Activated T-helper 17 cell treated with anti-CD3 and anti-CD28 coated beads, Interleukin-2, amount 50 U/mL, for 72 hours (primary cell): ENCODE results near the gene DTNB. TPM values are rescaled to one million over a fixed set of nuclear protein-coding genes. Genes with fewer than 3 reads are reported as not detected.

Source experiments
- ATAC-seq: fragments of 150-1000 bp; cut with Tn5 transposase; replicated peaks from 2 replicates; pipeline ENCODE4 v1.10.0; 2021; ENCODE audit warnings: mild to moderate bottlenecking, moderate library complexity
- H3K27ac Mint-ChIP-seq: one replicate; pipeline ENCODE4 v1.8.0; 2022; ENCODE audit warnings: mixed read lengths
- H3K27me3 Mint-ChIP-seq: one replicate; pipeline ENCODE4 v1.8.0; 2022; ENCODE audit warnings: mixed read lengths
- H3K36me3 Mint-ChIP-seq: one replicate; pipeline ENCODE4 v1.8.0; 2022; ENCODE audit warnings: low read depth, mild to moderate bottlenecking, mixed read lengths
- H3K4me1 Mint-ChIP-seq: one replicate; pipeline ENCODE4 v1.8.0; 2022; ENCODE audit warnings: mixed read lengths
- H3K4me3 Mint-ChIP-seq: one replicate; pipeline ENCODE4 v1.8.0; 2022; ENCODE audit warnings: mild to moderate bottlenecking, mixed read lengths
- H3K9me3 Mint-ChIP-seq: one replicate; pipeline ENCODE4 v1.8.0; 2022; ENCODE audit warnings: mixed read lengths
- total RNA-seq, 2 donors: library from RNA; stranded (reverse); gene quantifications; one replicate each; pipeline ENCODE4 v1.2.3, GENCODE V29; 2022

DTNB gene
- total RNA-seq, 2 donors from 2014 or later = 10.0 to 11.8 TPM

- peaks cover 5% of the 10 kb centered on the region for H3K4me1 Mint-ChIP-seq
- H3K4me3 Mint-ChIP-seq = peak overlapping the region; percentile 91
- H3K27me3 Mint-ChIP-seq = no peaks in the 10 kb centered on the region
- peak overlapping the region; percentile 94 for H3K27ac Mint-ChIP-seq
- H3K36me3 Mint-ChIP-seq = no peaks in the 10 kb centered on the region
- ATAC-seq = no peak
- no peaks in the 10 kb centered on the region for H3K9me3 Mint-ChIP-seq
These were observed 311.9 kb downstream of the DTNB start for GRCh38 chr2:25361261-25362048.

GRCh38 chr2:25358836-25359235, 314.5 kb downstream of the DTNB start:
- no peaks in the 10 kb centered on the region for H3K9me3 Mint-ChIP-seq
- H3K36me3 Mint-ChIP-seq = no peaks in the 10 kb centered on the region
- H3K4me1 Mint-ChIP-seq = peaks cover 5% of the 10 kb centered on the region
- peaks cover 3% of the 10 kb centered on the region for H3K27me3 Mint-ChIP-seq
- no peak overlapping the region for H3K27ac Mint-ChIP-seq
- ATAC-seq = no peak
- H3K4me3 Mint-ChIP-seq = no peak overlapping the region

- no peak for ATAC-seq
- Mint-ChIP-seq H3K27ac (peak overlapping the region; percentile 30), H3K9me3 (no peaks in the 10 kb centered on the region), H3K27me3 (peaks cover 3% of the 10 kb centered on the region), H3K4me3 (no peak overlapping the region), H3K4me1 (peaks cover 5% of the 10 kb centered on the region), H3K36me3 (no peaks in the 10 kb centered on the region)
These were observed 315.0 kb downstream of the DTNB start for GRCh38 chr2:25358249-25358815.

- Mint-ChIP-seq H3K36me3 (no peaks in the 10 kb centered on the region), H3K9me3 (no peaks in the 10 kb centered on the region), H3K4me1 (peaks cover 8% of the 10 kb centered on the region)
These were observed 317.3 kb downstream of the DTNB start for GRCh38 chr2:25356088-25356487.

GRCh38 chr2:25355270-25355669, 318.1 kb downstream of the DTNB start:
- H3K36me3 Mint-ChIP-seq = no peaks in the 10 kb centered on the region
- ATAC-seq = no peak
- H3K4me1 Mint-ChIP-seq = peaks cover 9% of the 10 kb centered on the region

More at GRCh38 chr2:25356088-25356487, 317.3 kb downstream of the DTNB start:
- ATAC-seq = no peak
- Mint-ChIP-seq H3K27ac (no peak overlapping the region), H3K27me3 (peaks cover 3% of the 10 kb centered on the region), H3K4me3 (no peak overlapping the region)

GRCh38 chr2:25354116-25354515, 319.3 kb downstream of the DTNB start:
- ATAC-seq = no peak
- Mint-ChIP-seq H3K9me3 (no peaks in the 10 kb centered on the region), H3K4me3 (no peak overlapping the region), H3K27ac (no peak overlapping the region), H3K4me1 (peaks cover 9% of the 10 kb centered on the region), H3K36me3 (no peaks in the 10 kb centered on the region), H3K27me3 (peaks cover 3% of the 10 kb centered on the region)

More at GRCh38 chr2:25355270-25355669, 318.1 kb downstream of the DTNB start:
- peaks cover 3% of the 10 kb centered on the region for H3K27me3 Mint-ChIP-seq
- no peak overlapping the region for H3K4me3 Mint-ChIP-seq
- no peak overlapping the region for H3K27ac Mint-ChIP-seq
- no peaks in the 10 kb centered on the region for H3K9me3 Mint-ChIP-seq

- no peak overlapping the region for H3K4me3 Mint-ChIP-seq
These were observed 324.0 kb downstream of the DTNB start for GRCh38 chr2:25349397-25349796.

GRCh38 chr2:25347846-25348245, 325.5 kb downstream of the DTNB start:
- ATAC-seq = no peak
- H3K27me3 Mint-ChIP-seq = no peaks in the 10 kb centered on the region
- H3K4me3 Mint-ChIP-seq = peak overlapping the region; percentile 49
- peaks cover 27% of the 10 kb centered on the region for H3K4me1 Mint-ChIP-seq
- H3K27ac Mint-ChIP-seq = peak overlapping the region; percentile 42
- H3K9me3 Mint-ChIP-seq = no peaks in the 10 kb centered on the region
- H3K36me3 Mint-ChIP-seq = no peaks in the 10 kb centered on the region

More at GRCh38 chr2:25349397-25349796, 324.0 kb downstream of the DTNB start:
- no peak overlapping the region for H3K27ac Mint-ChIP-seq
- ATAC-seq = no peak
- no peaks in the 10 kb centered on the region for H3K9me3 Mint-ChIP-seq
- H3K27me3 Mint-ChIP-seq = peaks cover 3% of the 10 kb centered on the region
- H3K4me1 Mint-ChIP-seq = peaks cover 27% of the 10 kb centered on the region
- no peaks in the 10 kb centered on the region for H3K36me3 Mint-ChIP-seq

- peaks cover 22% of the 10 kb centered on the region for H3K4me1 Mint-ChIP-seq
- H3K27me3 Mint-ChIP-seq = no peaks in the 10 kb centered on the region
- peak; percentile 94 for ATAC-seq
- H3K4me3 Mint-ChIP-seq = peak overlapping the region; percentile 49
- H3K27ac Mint-ChIP-seq = peak overlapping the region; percentile 42
- no peaks in the 10 kb centered on the region for H3K9me3 Mint-ChIP-seq
- no peaks in the 10 kb centered on the region for H3K36me3 Mint-ChIP-seq
These were observed 326.1 kb downstream of the DTNB start for GRCh38 chr2:25347205-25347815.

GRCh38 chr2:25343187-25343825, 330.1 kb downstream of the DTNB start:
- ATAC-seq = no peak
- Mint-ChIP-seq H3K4me3 (peak overlapping the region; percentile 75), H3K9me3 (no peaks in the 10 kb centered on the region), H3K27ac (no peak overlapping the region), H3K36me3 (peaks cover 6% of the 10 kb centered on the region), H3K27me3 (no peaks in the 10 kb centered on the region), H3K4me1 (peaks cover 24% of the 10 kb centered on the region)

- ATAC-seq = peak; percentile 86
- Mint-ChIP-seq H3K36me3 (peaks cover 6% of the 10 kb centered on the region), H3K27me3 (no peaks in the 10 kb centered on the region), H3K4me1 (peaks cover 24% of the 10 kb centered on the region), H3K4me3 (peak overlapping the region; percentile 75), H3K27ac (peak overlapping the region; percentile 66), H3K9me3 (no peaks in the 10 kb centered on the region)
These were observed 330.8 kb downstream of the DTNB start for GRCh38 chr2:25342372-25343186.

- Mint-ChIP-seq H3K4me1 (peaks cover 24% of the 10 kb centered on the region), H3K27ac (peak within 1 kb of the TSS; percentile 66), H3K27me3 (no peaks in the 10 kb centered on the region), H3K4me3 (peak within 1 kb of the TSS; percentile 75), H3K36me3 (peaks cover 6% of the 10 kb centered on the region), H3K9me3 (no peaks in the 10 kb centered on the region)
- ATAC-seq = peak; percentile 43
These were observed 331.5 kb downstream of the DTNB start, which contains the start of gene DNMT3A for GRCh38 chr2:25341753-25342371. Gene DNMT3A (minus strand): TSS chr2:25341925. CDS start chr2:25313984, 27,941 bp downstream.

GRCh38 chr2:25341011-25341727, 332.2 kb downstream of the DTNB start:
- H3K4me3 Mint-ChIP-seq = no peak overlapping the region
- H3K27me3 Mint-ChIP-seq = no peaks in the 10 kb centered on the region
- no peaks in the 10 kb centered on the region for H3K9me3 Mint-ChIP-seq
- H3K4me1 Mint-ChIP-seq = peaks cover 27% of the 10 kb centered on the region
- no peak overlapping the region for H3K27ac Mint-ChIP-seq
- H3K36me3 Mint-ChIP-seq = peaks cover 6% of the 10 kb centered on the region
- peak; percentile 23 for ATAC-seq
